Upper lobe of left lung (tissue), 4 donors: ENCODE measurements around the gene PACS2.

Source experiments
- CTCF ChIP-seq, 6 experiments: fragments of 450-650 bp in 4 of 6; fragments of 200-600 bp in 2 of 6; sonication (generic) in 2 of 6; IDR thresholded peaks; one replicate each; pipeline ENCODE4 v1.5.1; 2016 to 2019; ENCODE audit warnings: antibody characterized with exemption in 6 of 6
- EP300 ChIP-seq, 4 donors: sonication (generic); formaldehyde crosslinking; IDR thresholded peaks; one replicate each; pipeline ENCODE4 v1.5.1; 2017; ENCODE audit warnings: antibody characterized with exemption in 4 of 4, control low read depth in 2 of 4
- POLR2A ChIP-seq, 4 donors: fragments of 450-650 bp; IDR thresholded peaks; one replicate each; pipeline ENCODE4 v1.5.1; 2016 to 2017; ENCODE audit warnings: antibody characterized with exemption in 4 of 4, mild to moderate bottlenecking in 2 of 4

- TF ChIP-seq CTCF (IDR thresholded peaks at IDR 0.05) (no peak), EP300 (IDR thresholded peaks at IDR 0.05) (no peak), POLR2A (IDR thresholded peaks at IDR 0.05) (no peak)
Observed at GRCh38 chr14:105375635-105376057, 61.1 kb downstream of the PACS2 start.
